ENCODE measurements around the gene FGF12. TPM values are rescaled to one million over a fixed set of nuclear protein-coding genes. Genes with fewer than 3 reads are reported as not detected.

Gene FGF12
- total and polyA plus RNA-seq, 2 of the 13 experiments (the other 11 are each of a cell fraction or from before 2014, with no cell fraction given), result 0.07 TPM; not detected in 1

- H2AFZ ChIP-seq (ENCODE audit: low read length), result no peak overlapping the region
- TF ChIP-seq ZMYM3 (CRISPR knock-in tag; IDR thresholded peaks at IDR 0.05), result no peak
- no peak for TF ChIP-seq ATF7 (IDR thresholded peaks at IDR 0.05)
- no peak for TF ChIP-seq ATF7 (CRISPR knock-in tag; IDR thresholded peaks at IDR 0.05)
- TF ChIP-seq SMARCE1 (IDR thresholded peaks at IDR 0.05; ENCODE audit: borderline replicate concordance), result no peak
- FAIRE-seq, result no peak
- in situ Hi-C loops (cut with HindIII; ENCODE audit: extremely low pct_ligation_motif_present, low pct_unique_long_range_greater_than_20kb) (no loop called here), intact Hi-C loops (cut with micrococcal nuclease; ENCODE audit: unreplicated experiment) (no loop called here)
- no peaks in the 10 kb centered on the region for H3K36me3 ChIP-seq (replicated peaks in 1 of 2; ENCODE audit: control insufficient read depth in 1 of 2, insufficient read depth in 2 of 2, low read length in 2 of 2)
- no peak overlapping the region for H3K4me3 ChIP-seq (replicated peaks in 1 of 3; ENCODE audit: insufficient read depth in 1 of 3, low read depth in 2 of 3, low read length in 3 of 3)
- 24% methylated on average over 2 of the region's 2 CpGs for WGBS (ENCODE audit: low lambda C conversion rate)
- no peaks in the 10 kb centered on the region for H3K4me1 ChIP-seq (ENCODE audit: insufficient read depth, low read length)
- no TSS peak for BruUV-seq (replicated peaks)
- ChIA-PET CTCF (ENCODE audit: low intra/inter-chr PET ratio, low total read pairs) (interaction anchor here (0.8 kb wide), 1 partner anchor 1000 kb away, joined by 3 read pairs; no protein-coding TSS in a partner anchor), POLR2A (no interaction called here)
- no peaks in the 10 kb centered on the region for H4K20me1 ChIP-seq (ENCODE audit: insufficient read depth, low read length)
- DNase-seq (ENCODE audit: low spot score), result no peak
- no peak for ATAC-seq
- H3K27ac ChIP-seq (ENCODE audit: extremely low read length, insufficient read depth, low read length), result no peak overlapping the region
- H3K27me3 ChIP-seq (ENCODE audit: control insufficient read depth in 1 of 2, insufficient read depth in 2 of 2, low read length in 2 of 2), result no peaks in the 10 kb centered on the region
- no peak overlapping the region for H3K9ac ChIP-seq (ENCODE audit: insufficient read depth, low read depth, low read length)
- H3K4me2 ChIP-seq (ENCODE audit: low read depth, low read length), result no peak overlapping the region
- H3K9me3 ChIP-seq (ENCODE audit: low read length), result no peaks in the 10 kb centered on the region
- no peaks in the 10 kb centered on the region for H3K79me2 ChIP-seq (ENCODE audit: insufficient read depth, low read length)
Measured at GRCh38 chr3:192417017-192417416, 310.3 kb downstream of the FGF12 start.

DNA sequence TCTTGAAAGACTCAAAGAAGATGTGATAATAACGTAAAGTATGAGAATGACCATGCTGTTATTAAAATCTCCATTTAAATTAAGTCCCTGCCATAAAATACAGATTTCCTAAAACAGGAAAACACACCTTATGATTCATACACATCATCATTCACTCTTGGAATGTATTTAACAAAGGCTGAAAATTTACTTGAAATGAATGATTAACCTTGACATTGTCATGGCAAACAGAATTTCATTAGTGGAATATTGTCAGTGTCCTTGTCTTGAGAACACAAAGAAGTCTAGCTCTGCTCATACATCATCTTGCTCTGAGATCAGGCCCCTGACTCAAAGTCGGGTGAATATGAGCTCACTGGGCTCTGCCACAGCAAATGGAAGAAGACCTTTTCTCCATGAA is 313.9 kb downstream of the FGF12 start:
- Histone ChIP-seq H3K4me2 (ENCODE audit: low read depth, low read length) (no peak overlapping the region), H3K9me3 (ENCODE audit: low read length) (no peaks in the 10 kb centered on the region), H3K9ac (ENCODE audit: insufficient read depth, low read depth, low read length) (no peak overlapping the region), H3K27ac (ENCODE audit: extremely low read length, insufficient read depth, low read length) (no peak overlapping the region), H3K4me3 (replicated peaks in 1 of 3; ENCODE audit: insufficient read depth in 1 of 3, low read depth in 2 of 3, low read length in 3 of 3) (no peak overlapping the region), H4K20me1 (ENCODE audit: insufficient read depth, low read length) (no peaks in the 10 kb centered on the region), H3K79me2 (ENCODE audit: insufficient read depth, low read length) (no peaks in the 10 kb centered on the region), H3K36me3 (replicated peaks in 1 of 2; ENCODE audit: control insufficient read depth in 1 of 2, insufficient read depth in 2 of 2, low read length in 2 of 2) (no peaks in the 10 kb centered on the region), H3K4me1 (ENCODE audit: insufficient read depth, low read length) (no peaks in the 10 kb centered on the region), H2AFZ (ENCODE audit: low read length) (no peak overlapping the region), H3K27me3 (ENCODE audit: control insufficient read depth in 1 of 2, insufficient read depth in 2 of 2, low read length in 2 of 2) (peaks cover 0 to 24% of the 10 kb centered on the region in 2 experiments)
- ATAC-seq (no peak), DNase-seq (ENCODE audit: low spot score) (no peak), FAIRE-seq (no peak)
- ChIA-PET CTCF (ENCODE audit: low intra/inter-chr PET ratio, low total read pairs) (no interaction called here), POLR2A (no interaction called here)
- TF ChIP-seq ZNF841 (CRISPR knock-in tag; IDR thresholded peaks at IDR 0.05; ENCODE audit: borderline replicate concordance) (no peak), ETV6 (CRISPR knock-in tag; conservative IDR thresholded peaks at IDR 0.05) (no peak), SMAD3 (CRISPR knock-in tag; IDR thresholded peaks at IDR 0.05) (no peak), GZF1 (CRISPR knock-in tag; IDR thresholded peaks at IDR 0.05) (no peak), SNRNP70 (IDR thresholded peaks at IDR 0.05; ENCODE audit: low read depth, low read length) (no peak), STAT5B (CRISPR knock-in tag; IDR thresholded peaks at IDR 0.05) (no peak), ZBTB21 (CRISPR knock-in tag; IDR thresholded peaks at IDR 0.05) (no peak), SP1 (IDR thresholded peaks at IDR 0.05) (no peak), SP1 (CRISPR knock-in tag; IDR thresholded peaks at IDR 0.05) (no peak)
- intact Hi-C loops (cut with micrococcal nuclease; ENCODE audit: unreplicated experiment) (no loop called here), in situ Hi-C loops (cut with HindIII; ENCODE audit: extremely low pct_ligation_motif_present, low pct_unique_long_range_greater_than_20kb) (no loop called here)
- WGBS (ENCODE audit: low lambda C conversion rate), result 2% methylated on average over 2 of the region's 2 CpGs
- no TSS peak for BruUV-seq (replicated peaks)

Measured in HepG2 (cell line).